ENCODE measurements around the gene ZNF83. TPM values are rescaled to one million over a fixed set of nuclear protein-coding genes. Genes with fewer than 3 reads are reported as not detected.
"Not testable (repeated sequence)": the region's sequence is repeated elsewhere in the genome, so short reads cannot be mapped to it uniquely, and the experiment has no call there.

The ZNF83 gene
- total RNA-seq = 39.4 TPM

GRCh38 chr19:52637718-52638585 is at the start of gene ZNF83:
Gene ZNF83 (minus strand): TSS chr19:52638355.
- Histone ChIP-seq H3K4me1 (ENCODE audit: insufficient read depth, low read length) (peaks cover 18% of the 10 kb centered on the region), H3K9me3 (ENCODE audit: low read depth, low read length) (no peaks in the 10 kb centered on the region), H3K27me3 (ENCODE audit: insufficient read depth, low read length) (no peaks in the 10 kb centered on the region), H3K4me3 (ENCODE audit: low read length) (peak within 1 kb of the TSS; percentile 77)

- H3K4me1 ChIP-seq (ENCODE audit: insufficient read depth, low read length) = peaks cover 26% of the 10 kb centered on the region
- H3K4me3 ChIP-seq (ENCODE audit: low read length) = no peak overlapping the region
- H3K9me3 ChIP-seq (ENCODE audit: low read depth, low read length) = no peaks in the 10 kb centered on the region
- no peaks in the 10 kb centered on the region for H3K27me3 ChIP-seq (ENCODE audit: insufficient read depth, low read length)
Observed at GRCh38 chr19:52687684-52688083, 49.5 kb upstream of the ZNF83 start.

GRCh38 chr19:52685811-52686210 is 47.7 kb upstream of the ZNF83 start:
- Histone ChIP-seq H3K4me1 (ENCODE audit: insufficient read depth, low read length) (peaks cover 20% of the 10 kb centered on the region), H3K4me3 (ENCODE audit: low read length) (no peak overlapping the region), H3K9me3 (ENCODE audit: low read depth, low read length) (no peaks in the 10 kb centered on the region), H3K27me3 (ENCODE audit: insufficient read depth, low read length) (no peaks in the 10 kb centered on the region)

- not testable (repeated sequence) for H3K27me3 ChIP-seq (ENCODE audit: insufficient read depth, low read length); H3K9me3 ChIP-seq (ENCODE audit: low read depth, low read length); H3K4me3 ChIP-seq (ENCODE audit: low read length)
Observed at GRCh38 chr19:52681216-52681615, 43.1 kb upstream of the ZNF83 start.

GRCh38 chr19:52679598-52679997 is 41.4 kb upstream of the ZNF83 start:
- no peaks in the 10 kb centered on the region for H3K9me3 ChIP-seq (ENCODE audit: low read depth, low read length)
- no peaks in the 10 kb centered on the region for H3K4me1 ChIP-seq (ENCODE audit: insufficient read depth, low read length)
- H3K4me3 ChIP-seq (ENCODE audit: low read length) = no peak overlapping the region
- no peaks in the 10 kb centered on the region for H3K27me3 ChIP-seq (ENCODE audit: insufficient read depth, low read length)

More at GRCh38 chr19:52681216-52681615, 43.1 kb upstream of the ZNF83 start:
- H3K4me1 ChIP-seq (ENCODE audit: insufficient read depth, low read length) = not testable (repeated sequence)

- not testable (repeated sequence) for H3K4me3 ChIP-seq (ENCODE audit: low read length); H3K27me3 ChIP-seq (ENCODE audit: insufficient read depth, low read length); H3K4me1 ChIP-seq (ENCODE audit: insufficient read depth, low read length); H3K9me3 ChIP-seq (ENCODE audit: low read depth, low read length)
Observed at GRCh38 chr19:52675239-52675638, 37.1 kb upstream of the ZNF83 start.

- Histone ChIP-seq H3K4me1 (ENCODE audit: insufficient read depth, low read length) (no peaks in the 10 kb centered on the region), H3K27me3 (ENCODE audit: insufficient read depth, low read length) (no peaks in the 10 kb centered on the region), H3K9me3 (ENCODE audit: low read depth, low read length) (no peaks in the 10 kb centered on the region), H3K4me3 (ENCODE audit: low read length) (no peak overlapping the region)
Observed at GRCh38 chr19:52673014-52673413, 34.9 kb upstream of the ZNF83 start.

- no peak overlapping the region for H3K4me3 ChIP-seq (ENCODE audit: low read length)
- no peaks in the 10 kb centered on the region for H3K9me3 ChIP-seq (ENCODE audit: low read depth, low read length)
- no peaks in the 10 kb centered on the region for H3K4me1 ChIP-seq (ENCODE audit: insufficient read depth, low read length)
- H3K27me3 ChIP-seq (ENCODE audit: insufficient read depth, low read length) = no peaks in the 10 kb centered on the region
Observed at GRCh38 chr19:52670046-52670445, 31.9 kb upstream of the ZNF83 start.

GRCh38 chr19:52669586-52669985 is 31.4 kb upstream of the ZNF83 start:
- Histone ChIP-seq H3K9me3 (ENCODE audit: low read depth, low read length) (no peaks in the 10 kb centered on the region), H3K4me3 (ENCODE audit: low read length) (no peak overlapping the region), H3K4me1 (ENCODE audit: insufficient read depth, low read length) (no peaks in the 10 kb centered on the region), H3K27me3 (ENCODE audit: insufficient read depth, low read length) (no peaks in the 10 kb centered on the region)

- H3K27me3 ChIP-seq (ENCODE audit: insufficient read depth, low read length) = no peaks in the 10 kb centered on the region
- no peaks in the 10 kb centered on the region for H3K4me1 ChIP-seq (ENCODE audit: insufficient read depth, low read length)
- no peak overlapping the region for H3K4me3 ChIP-seq (ENCODE audit: low read length)
- no peaks in the 10 kb centered on the region for H3K9me3 ChIP-seq (ENCODE audit: low read depth, low read length)
Observed at GRCh38 chr19:52667972-52668371, 29.8 kb upstream of the ZNF83 start.

GRCh38 chr19:52666506-52666905 is 28.4 kb upstream of the ZNF83 start:
- Histone ChIP-seq H3K4me3 (ENCODE audit: low read length) (no peak overlapping the region), H3K4me1 (ENCODE audit: insufficient read depth, low read length) (no peaks in the 10 kb centered on the region), H3K27me3 (ENCODE audit: insufficient read depth, low read length) (no peaks in the 10 kb centered on the region)

GRCh38 chr19:52665529-52665928 is 27.4 kb upstream of the ZNF83 start:
- Histone ChIP-seq H3K27me3 (ENCODE audit: insufficient read depth, low read length) (no peaks in the 10 kb centered on the region), H3K4me1 (ENCODE audit: insufficient read depth, low read length) (no peaks in the 10 kb centered on the region), H3K9me3 (ENCODE audit: low read depth, low read length) (no peaks in the 10 kb centered on the region), H3K4me3 (ENCODE audit: low read length) (no peak overlapping the region)

More at GRCh38 chr19:52666506-52666905, 28.4 kb upstream of the ZNF83 start:
- no peaks in the 10 kb centered on the region for H3K9me3 ChIP-seq (ENCODE audit: low read depth, low read length)

GRCh38 chr19:52665027-52665426 is 26.9 kb upstream of the ZNF83 start:
- H3K4me3 ChIP-seq (ENCODE audit: low read length) = no peak overlapping the region
- no peaks in the 10 kb centered on the region for H3K4me1 ChIP-seq (ENCODE audit: insufficient read depth, low read length)
- H3K27me3 ChIP-seq (ENCODE audit: insufficient read depth, low read length) = no peaks in the 10 kb centered on the region
- H3K9me3 ChIP-seq (ENCODE audit: low read depth, low read length) = no peaks in the 10 kb centered on the region

- H3K9me3 ChIP-seq (ENCODE audit: low read depth, low read length) = no peaks in the 10 kb centered on the region
- H3K27me3 ChIP-seq (ENCODE audit: insufficient read depth, low read length) = no peaks in the 10 kb centered on the region
- H3K4me1 ChIP-seq (ENCODE audit: insufficient read depth, low read length) = no peaks in the 10 kb centered on the region
- no peak overlapping the region for H3K4me3 ChIP-seq (ENCODE audit: low read length)
Observed at GRCh38 chr19:52664461-52664860, 26.3 kb upstream of the ZNF83 start.

- H3K4me1 ChIP-seq (ENCODE audit: insufficient read depth, low read length) = no peaks in the 10 kb centered on the region
- H3K4me3 ChIP-seq (ENCODE audit: low read length) = no peak overlapping the region
- no peaks in the 10 kb centered on the region for H3K27me3 ChIP-seq (ENCODE audit: insufficient read depth, low read length)
- no peaks in the 10 kb centered on the region for H3K9me3 ChIP-seq (ENCODE audit: low read depth, low read length)
Observed at GRCh38 chr19:52662631-52663030, 24.5 kb upstream of the ZNF83 start.

- no peaks in the 10 kb centered on the region for H3K4me1 ChIP-seq (ENCODE audit: insufficient read depth, low read length)
- no peak overlapping the region for H3K4me3 ChIP-seq (ENCODE audit: low read length)
- H3K27me3 ChIP-seq (ENCODE audit: insufficient read depth, low read length) = no peaks in the 10 kb centered on the region
- H3K9me3 ChIP-seq (ENCODE audit: low read depth, low read length) = no peaks in the 10 kb centered on the region
Observed at GRCh38 chr19:52660981-52661380, 22.8 kb upstream of the ZNF83 start.
